HepG2 (cell line): ENCODE measurements around the gene TPD52L2. TPM values are rescaled to one million over a fixed set of nuclear protein-coding genes. Genes with fewer than 3 reads are reported as not detected.

Experiments used
- GMEB2 ChIP-seq: IDR thresholded peaks from 2 replicates; pipeline ENCODE4 v1.6.1; 2016; ENCODE audit warnings: missing biosample characterization, missing genetic modification reagents, low read depth
- HDAC1 ChIP-seq: sonication (generic); formaldehyde crosslinking; IDR thresholded peaks from 2 replicates; pipeline ENCODE4 v1.5.1; 2020; ENCODE audit warnings: mild to moderate bottlenecking, missing genetic modification reagents
- HNF1A ChIP-seq, 2 experiments: sonication (generic) in 1 of 2; formaldehyde crosslinking in 1 of 2; IDR thresholded peaks; 2 replicates each; pipeline versions ENCODE4 v1.4.0 to v1.6.1; 2016 to 2020; ENCODE audit warnings: borderline replicate concordance in 1 of 2, low read depth in 1 of 2, mild to moderate bottlenecking in 1 of 2, missing genetic modification reagents in 1 of 2
- KAT2B ChIP-seq: fragments of 150-350 bp; IDR thresholded peaks from 2 replicates; pipeline ENCODE4 v1.6.1; 2014; ENCODE audit warnings: low read depth, low read length, borderline replicate concordance
- MTA1 ChIP-seq: sonication (generic); formaldehyde crosslinking; IDR thresholded peaks from 2 replicates; pipeline ENCODE4 v1.4.0; 2020; ENCODE audit warnings: missing genetic modification reagents, mild to moderate bottlenecking, borderline replicate concordance
- POLR2AphosphoS2 ChIP-seq: IDR thresholded peaks from 2 replicates; pipeline ENCODE4 v1.6.1; 2011; ENCODE audit warnings: low read depth, low read length, improper control_type of control experiment
- RAD21 ChIP-seq: fragments of 450-650 bp; formaldehyde crosslinking; IDR thresholded peaks from 2 replicates; pipeline ENCODE4 v1.5.0; 2020; ENCODE audit warnings: mild to moderate bottlenecking
- USF2 ChIP-seq, 2 experiments: sonication (generic) in 1 of 2; formaldehyde crosslinking in 1 of 2; IDR thresholded peaks; 2 replicates each; pipeline versions ENCODE4 v1.5.1 to v1.6.1; 2011 to 2020; ENCODE audit warnings: borderline replicate concordance in 1 of 2, low read depth in 1 of 2, low read length in 1 of 2, mild to moderate bottlenecking in 1 of 2, missing genetic modification reagents in 1 of 2, moderate library complexity in 1 of 2
- ZBTB34 ChIP-seq: sonication (generic); formaldehyde crosslinking; IDR thresholded peaks from 2 replicates; pipeline ENCODE4 v1.8.0; 2022; ENCODE audit warnings: mild to moderate bottlenecking, missing genetic modification reagents
- ZNF160 ChIP-seq: sonication (generic); formaldehyde crosslinking; IDR thresholded peaks from 2 replicates; pipeline ENCODE4 v1.8.0; 2022; ENCODE audit warnings: mild to moderate bottlenecking, inconsistent platforms, missing genetic modification reagents
- ZNF354B ChIP-seq: sonication (generic); formaldehyde crosslinking; IDR thresholded peaks from 2 replicates; pipeline ENCODE4 v1.8.0; 2022; ENCODE audit warnings: mild to moderate bottlenecking, missing genetic modification reagents
- ZNF615 ChIP-seq: sonication (generic); formaldehyde crosslinking; IDR thresholded peaks from 2 replicates; pipeline ENCODE4 v1.5.0; 2020; ENCODE audit warnings: mild to moderate bottlenecking, missing genetic modification reagents, borderline replicate concordance
- ZNF710 ChIP-seq: sonication (generic); formaldehyde crosslinking; IDR thresholded peaks from 2 replicates; pipeline ENCODE4 v1.5.0; 2020; ENCODE audit warnings: mild to moderate bottlenecking, missing genetic modification reagents, borderline replicate concordance
- ZSCAN30 ChIP-seq: sonication (generic); formaldehyde crosslinking; IDR thresholded peaks from 2 replicates; pipeline ENCODE4 v1.5.0; 2020; ENCODE audit warnings: mild to moderate bottlenecking, missing genetic modification reagents
- ZSCAN9 ChIP-seq: IDR thresholded peaks from 2 replicates; pipeline ENCODE4 v1.6.1; 2016; ENCODE audit warnings: borderline replicate concordance
- polyA plus RNA-seq, 8 experiments: library from polyadenylated mRNA; depleted of rRNA in 3 of 8; stranded (reverse) in 7 of 8; unstranded in 1 of 8; fragments of >200 nt; fragmentation: Illumina TruSeq in 4 of 8; extraction: Trizol in 4 of 8; gene quantifications; 2 replicates each; pipeline versions ENCODE4 v1.2.1 to v1.2.3, GENCODE V29; 2011 to 2016; ENCODE audit warnings: low read depth in 4 of 8, missing spikeins in 1 of 8, mixed read lengths in 1 of 8; ENCODE audit not compliant: insufficient read depth in 1 of 8
- total RNA-seq, 5 experiments: library from RNA; depleted of rRNA; stranded (reverse); fragments of >200 nt; fragmentation: Illumina TruSeq; extraction: Trizol; gene quantifications; 2 replicates each; pipeline ENCODE4 v1.2.3, GENCODE V29; 2016; ENCODE audit warnings: low read depth in 1 of 5

TPD52L2 gene
- total and polyA plus RNA-seq, 2 of the 13 experiments (the other 11 are each of a cell fraction or from before 2014, with no cell fraction given): 156 to 184 TPM

GRCh38 chr20:63848003-63848911 is 16.8 kb upstream of the TPD52L2 start (continued):
- TF ChIP-seq ZBTB34 (CRISPR knock-in tag) (no peak), MTA1 (0 out of 2 replicates have a peak, but pooled peaks have one; percentile 14), ZNF354B (CRISPR knock-in tag) (0 out of 2 replicates have a peak, but pooled peaks have one; percentile 93), KAT2B (no peak), POLR2AphosphoS2 (no peak), RAD21 (0 out of 2 replicates have a peak, but pooled peaks have one; percentile 9), HDAC1 (CRISPR knock-in tag) (peak; percentile 28), ZSCAN30 (CRISPR knock-in tag) (no peak), ZNF710 (CRISPR knock-in tag) (peak; percentile 82), USF2 (IDR thresholded peaks at IDR 0.05; ENCODE audit: low read depth, low read length) (no peak), USF2 (CRISPR knock-in tag; IDR thresholded peaks at IDR 0.05; ENCODE audit: borderline replicate concordance) (no peak), HNF1A (IDR thresholded peaks at IDR 0.05; ENCODE audit: low read depth) (no peak), HNF1A (CRISPR knock-in tag; IDR thresholded peaks at IDR 0.05; ENCODE audit: borderline replicate concordance) (no peak), ZSCAN9 (CRISPR knock-in tag) (0 out of 2 replicates have a peak, but pooled peaks have one; percentile 17), GMEB2 (CRISPR knock-in tag) (no peak), ZNF615 (CRISPR knock-in tag) (no peak), ZNF160 (no peak)
